ENCODE results near the gene APOC4.

- TF ChIP-seq EZH2 (IDR thresholded peaks at IDR 0.05; ENCODE audit: insufficient read depth, poor library complexity, severe bottlenecking) (no peak), EZH2phosphoT487 (IDR thresholded peaks at IDR 0.05; ENCODE audit: insufficient read depth, low read depth) (no peak)
These were observed 48.4 kb downstream of the APOC4 start for GRCh38 chr19:44990459-44990858.
